ENCODE results near the gene ORAI3. TPM values are rescaled to one million over a fixed set of nuclear protein-coding genes. Genes with fewer than 3 reads are reported as not detected.

Gene ORAI3
- total RNA-seq, 2 experiments from 2014 or later, result 24.6 to 25.8 TPM

GRCh38 chr16:30956601-30957455 is 8.0 kb downstream of the ORAI3 start:
- peaks cover 10% of the 10 kb centered on the region for H3K36me3 Mint-ChIP-seq
- peaks cover 37% of the 10 kb centered on the region for H3K4me1 Mint-ChIP-seq
- no peaks in the 10 kb centered on the region for H3K9me3 Mint-ChIP-seq
- no peaks in the 10 kb centered on the region for H3K27me3 Mint-ChIP-seq
- DNase-seq (peak; percentile 87), ATAC-seq (ENCODE audit: low read depth) (peak; percentile 55)
- peak overlapping the region; percentile 95 for H3K4me3 Mint-ChIP-seq
- peak overlapping the region; percentile 98 for H3K27ac Mint-ChIP-seq
- POLR2A ChIA-PET, result interaction anchor here (0.7 to 1.2 kb wide), 3 partner anchors 117 to 223 kb away, joined by 3 to 5 read pairs (median 5); partner anchors contain the start of genes FUS, KAT8, ZNF646 and ZNF668

- ATAC-seq (ENCODE audit: low read depth), result peak; percentile 87
- H3K9me3 Mint-ChIP-seq, result no peaks in the 10 kb centered on the region
- DNase-seq, result peak; percentile 95
- H3K27ac Mint-ChIP-seq, result peak within 1 kb of the TSS; percentile 98
- H3K4me1 Mint-ChIP-seq, result peaks cover 37% of the 10 kb centered on the region
- POLR2A ChIA-PET, result interaction anchor here (0.7 to 1.2 kb wide), 3 partner anchors 117 to 222 kb away, joined by 3 to 5 read pairs (median 5); partner anchors contain the start of genes FUS, KAT8, ZNF646 and ZNF668
- no peaks in the 10 kb centered on the region for H3K27me3 Mint-ChIP-seq
- peak within 1 kb of the TSS; percentile 95 for H3K4me3 Mint-ChIP-seq
- peaks cover 13% of the 10 kb centered on the region for H3K36me3 Mint-ChIP-seq
Observed at GRCh38 chr16:30957456-30958174, 8.7 kb downstream of the ORAI3 start, which contains the start of gene SETD1A. Gene SETD1A, plus strand, starts transcription at chr16:30957754. Its CDS starts 978 bp downstream, at chr16:30958732.

GRCh38 chr16:30958175-30959079 is 9.6 kb downstream of the ORAI3 start:
- no peaks in the 10 kb centered on the region for H3K9me3 Mint-ChIP-seq
- no peak for ATAC-seq (ENCODE audit: low read depth)
- H3K27ac Mint-ChIP-seq, result peak overlapping the region; percentile 91
- POLR2A ChIA-PET, result interaction anchor here (0.6 to 1.0 kb wide), 5 partner anchors 10 to 387 kb away, joined by 3 to 5 read pairs (median 3); partner anchors contain the start of genes ZNF646 and ZNF668
- peaks cover 35% of the 10 kb centered on the region for H3K4me1 Mint-ChIP-seq
- peak overlapping the region; percentile 92 for H3K4me3 Mint-ChIP-seq
- peaks cover 18% of the 10 kb centered on the region for H3K36me3 Mint-ChIP-seq
- no peak for DNase-seq
- H3K27me3 Mint-ChIP-seq, result no peaks in the 10 kb centered on the region

- Mint-ChIP-seq H3K4me3 (no peak overlapping the region), H3K27ac (no peak overlapping the region), H3K9me3 (no peaks in the 10 kb centered on the region), H3K27me3 (no peaks in the 10 kb centered on the region), H3K4me1 (peaks cover 25% of the 10 kb centered on the region), H3K36me3 (peaks cover 24% of the 10 kb centered on the region)
- ATAC-seq (ENCODE audit: low read depth) (no peak), DNase-seq (no peak)
- POLR2A ChIA-PET, result no interaction called here
Observed at GRCh38 chr16:30961384-30961783, 12.5 kb downstream of the ORAI3 start.

GRCh38 chr16:30963925-30964511 is 15.2 kb downstream of the ORAI3 start:
- no peak overlapping the region for H3K27ac Mint-ChIP-seq
- POLR2A ChIA-PET, result interaction anchor here (0.7 kb wide), 1 partner anchor 147 kb away, joined by 3 read pairs; no protein-coding TSS in a partner anchor

GRCh38 chr16:30964574-30965226 is 15.8 kb downstream of the ORAI3 start:
- H3K27ac Mint-ChIP-seq, result no peak overlapping the region

More at GRCh38 chr16:30963925-30964511, 15.2 kb downstream of the ORAI3 start:
- Mint-ChIP-seq H3K36me3 (peaks cover 36% of the 10 kb centered on the region), H3K4me3 (no peak overlapping the region), H3K4me1 (peaks cover 15% of the 10 kb centered on the region), H3K9me3 (no peaks in the 10 kb centered on the region), H3K27me3 (no peaks in the 10 kb centered on the region)
- ATAC-seq (ENCODE audit: low read depth) (no peak), DNase-seq (no peak)

GRCh38 chr16:30965436-30965835 is 16.6 kb downstream of the ORAI3 start:
- Mint-ChIP-seq H3K9me3 (no peaks in the 10 kb centered on the region), H3K4me3 (no peak overlapping the region), H3K27me3 (no peaks in the 10 kb centered on the region), H3K27ac (no peak overlapping the region), H3K36me3 (peaks cover 27% of the 10 kb centered on the region), H3K4me1 (peaks cover under 1% of the 10 kb centered on the region)
- no peak for DNase-seq
- no peak for ATAC-seq (ENCODE audit: low read depth)
- POLR2A ChIA-PET, result no interaction called here

More at GRCh38 chr16:30964574-30965226, 15.8 kb downstream of the ORAI3 start:
- no peak for ATAC-seq (ENCODE audit: low read depth)
- no peaks in the 10 kb centered on the region for H3K9me3 Mint-ChIP-seq
- peaks cover 8% of the 10 kb centered on the region for H3K4me1 Mint-ChIP-seq
- no peaks in the 10 kb centered on the region for H3K27me3 Mint-ChIP-seq
- POLR2A ChIA-PET, result no interaction called here
- DNase-seq, result no peak
- H3K4me3 Mint-ChIP-seq, result no peak overlapping the region
- H3K36me3 Mint-ChIP-seq, result peaks cover 33% of the 10 kb centered on the region

- POLR2A ChIA-PET, result no interaction called here
- no peak overlapping the region for H3K27ac Mint-ChIP-seq
Observed at GRCh38 chr16:30966033-30966619, 17.3 kb downstream of the ORAI3 start.

GRCh38 chr16:30967795-30968194 is 18.9 kb downstream of the ORAI3 start:
- Mint-ChIP-seq H3K4me1 (no peaks in the 10 kb centered on the region), H3K36me3 (peaks cover 41% of the 10 kb centered on the region), H3K4me3 (no peak overlapping the region), H3K27me3 (no peaks in the 10 kb centered on the region), H3K9me3 (no peaks in the 10 kb centered on the region), H3K27ac (no peak overlapping the region)
- ATAC-seq (ENCODE audit: low read depth) (no peak), DNase-seq (no peak)
- POLR2A ChIA-PET, result interaction anchor here (1.3 kb wide), 1 partner anchor 9 kb away, joined by 4 read pairs; no protein-coding TSS in a partner anchor

More at GRCh38 chr16:30966033-30966619, 17.3 kb downstream of the ORAI3 start:
- ATAC-seq (ENCODE audit: low read depth) (no peak), DNase-seq (no peak)
- Mint-ChIP-seq H3K4me3 (no peak overlapping the region), H3K36me3 (peaks cover 33% of the 10 kb centered on the region), H3K4me1 (no peaks in the 10 kb centered on the region), H3K9me3 (no peaks in the 10 kb centered on the region), H3K27me3 (no peaks in the 10 kb centered on the region)

GRCh38 chr16:30969246-30969842 is 20.5 kb downstream of the ORAI3 start:
- peaks cover 45% of the 10 kb centered on the region for H3K36me3 Mint-ChIP-seq
- H3K4me1 Mint-ChIP-seq, result no peaks in the 10 kb centered on the region
- ATAC-seq (ENCODE audit: low read depth) (no peak), DNase-seq (no peak)
- H3K27me3 Mint-ChIP-seq, result no peaks in the 10 kb centered on the region
- H3K27ac Mint-ChIP-seq, result no peak overlapping the region
- no peaks in the 10 kb centered on the region for H3K9me3 Mint-ChIP-seq
- POLR2A ChIA-PET, result interaction anchor here (0.7 to 1.2 kb wide), 2 partner anchors 91 to 211 kb away, joined by 3 read pairs; partner anchors contain the start of gene FUS
- no peak overlapping the region for H3K4me3 Mint-ChIP-seq

- Mint-ChIP-seq H3K4me3 (no peak overlapping the region), H3K27me3 (no peaks in the 10 kb centered on the region), H3K27ac (no peak overlapping the region), H3K4me1 (no peaks in the 10 kb centered on the region), H3K9me3 (no peaks in the 10 kb centered on the region), H3K36me3 (peaks cover 48% of the 10 kb centered on the region)
- no peak for DNase-seq
- no peak for ATAC-seq (ENCODE audit: low read depth)
- POLR2A ChIA-PET, result no interaction called here
Observed at GRCh38 chr16:30971298-30971697, 22.4 kb downstream of the ORAI3 start.
